Activated CD8-positive, alpha-beta memory T cell treated with anti-CD3 and anti-CD28 coated beads, Interleukin-2, amount 50 U/mL, for 48 hours (primary cell): ENCODE results near the gene FLG2.
"Not testable (repeated sequence)": the region's sequence is repeated elsewhere in the genome, so short reads cannot be mapped to it uniquely, and the experiment has no call there.

Experiments
- DNase-seq: peaks from one replicate; pipeline ENCODE4 v3.0.0-alpha.2; 2020

The FLG2 gene

DNA sequence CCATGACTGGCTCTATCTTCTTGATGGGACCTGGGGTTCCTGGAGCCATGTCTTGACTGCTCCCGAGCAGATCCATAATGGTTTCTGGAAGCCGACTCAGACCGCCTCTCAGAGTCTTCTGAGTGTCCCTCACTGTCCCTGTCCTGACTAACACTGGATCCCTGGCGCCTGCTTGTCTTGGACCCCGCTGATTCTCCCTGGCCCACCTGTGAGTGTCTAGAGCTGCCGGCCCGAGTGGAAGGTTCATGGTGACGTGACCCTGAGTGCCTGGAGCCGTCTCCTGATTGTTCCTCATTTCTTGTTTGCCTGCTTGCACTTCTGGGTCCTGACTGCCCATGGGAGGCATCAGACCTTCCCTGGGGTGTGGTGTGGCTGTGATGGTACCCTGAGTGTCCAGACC, 49.9 kb downstream of the FLG2 start:
- no peak for DNase-seq

DNA sequence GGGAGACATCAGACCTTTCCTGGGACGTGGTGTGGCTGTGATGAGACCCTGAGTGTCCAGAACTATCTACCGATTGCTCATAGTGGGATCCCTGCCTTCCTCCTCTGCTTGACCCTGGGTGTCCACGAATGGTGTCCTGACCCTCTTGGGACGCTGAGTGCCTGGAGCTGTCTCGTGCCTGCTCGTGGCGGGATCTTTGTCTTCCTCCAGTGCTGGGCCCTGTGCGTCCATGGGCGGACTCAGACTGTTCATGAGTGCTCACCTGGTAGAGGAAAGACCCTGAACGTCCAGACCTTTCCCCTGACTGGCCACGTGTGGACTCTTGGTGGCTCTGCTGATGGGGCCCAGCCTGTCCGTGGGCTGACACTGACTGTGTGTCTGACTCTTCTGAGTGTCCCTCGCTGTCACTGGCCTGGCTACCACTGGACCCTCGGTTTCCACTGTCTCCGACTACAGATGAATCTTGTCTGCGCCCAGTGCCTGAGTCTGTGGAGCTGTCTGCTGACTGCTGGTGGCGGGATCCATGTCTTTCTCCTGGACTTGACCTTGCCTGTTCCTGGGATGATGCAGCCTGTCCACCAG, 50.4 kb downstream of the FLG2 start:
- DNase-seq: not testable (repeated sequence)

DNA sequence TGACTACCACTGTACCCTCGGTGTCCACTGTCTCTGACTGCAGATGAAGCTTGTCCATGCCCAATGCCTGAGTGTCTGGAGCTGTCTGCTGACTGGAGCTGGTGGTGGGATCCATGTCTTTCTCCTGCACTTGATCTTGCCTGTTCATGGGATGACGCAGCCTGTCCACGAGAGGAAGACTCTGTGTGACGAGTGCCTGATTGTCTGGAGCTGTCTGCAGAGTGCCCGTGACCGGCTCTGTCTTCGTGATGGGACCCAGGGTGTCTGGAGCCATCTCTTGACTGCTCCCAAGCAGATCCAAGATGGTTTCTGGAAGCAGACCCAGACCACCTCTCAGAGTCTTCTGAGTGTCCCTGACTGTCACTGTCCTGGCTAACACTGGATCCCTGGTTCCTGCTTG, 51.0 kb downstream of the FLG2 start:
- not testable (repeated sequence) for DNase-seq

GRCh38 chr1:152307970-152308369, 51.8 kb downstream of the FLG2 start:
- not testable (repeated sequence) for DNase-seq

- not testable (repeated sequence) for DNase-seq
Measured at GRCh38 chr1:152306123-152306522, 53.7 kb downstream of the FLG2 start.

- not testable (repeated sequence) for DNase-seq
Measured at GRCh38 chr1:152304773-152305172, 55.0 kb downstream of the FLG2 start.

DNA sequence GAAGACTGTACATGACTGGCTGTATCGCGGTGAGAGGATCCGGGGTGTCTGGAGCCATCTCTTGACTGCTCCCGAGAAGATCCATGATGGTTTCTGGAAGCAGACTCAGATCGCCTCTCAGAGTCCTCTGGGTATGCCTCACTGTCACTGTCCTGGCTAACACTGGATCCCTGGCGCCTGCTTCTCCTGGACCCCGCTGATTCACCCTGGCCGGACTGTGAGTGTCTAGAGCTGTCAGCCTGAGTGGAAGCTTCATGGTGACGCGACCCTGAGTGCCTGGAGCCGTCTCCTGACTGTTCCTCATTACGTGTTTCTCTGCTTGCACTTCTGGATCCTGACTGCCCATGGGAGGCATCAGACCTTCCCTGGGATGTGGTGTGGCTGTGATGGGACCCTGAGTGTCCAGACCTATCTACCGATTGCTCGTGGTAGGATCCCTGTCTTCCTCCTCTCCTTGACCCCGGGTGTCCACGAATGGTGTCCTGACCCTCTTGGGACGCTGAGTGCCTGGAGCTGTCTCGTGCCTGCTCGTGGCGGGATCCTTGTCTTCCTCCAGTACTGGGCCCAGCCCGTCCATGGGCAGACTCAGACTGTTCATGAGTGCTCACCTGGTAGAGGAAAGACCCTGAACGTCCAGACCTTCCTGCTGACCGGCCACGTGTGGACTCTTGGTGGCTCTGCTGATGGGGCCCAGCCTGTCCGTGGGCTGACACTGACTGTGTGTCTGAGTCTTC, 56.5 kb downstream of the FLG2 start:
- DNase-seq: not testable (repeated sequence)
